B cell (primary cell): ENCODE measurements around the gene SCFD2. TPM values are rescaled to one million over a fixed set of nuclear protein-coding genes. Genes with fewer than 3 reads are reported as not detected.
A peak's percentile ranks its signal among the peaks of the same experiment; 100 is the strongest.

Experiments
- ATAC-seq: fragments of 200-7000 bp; cut with Tn5 transposase; one replicate; pipeline ENCODE4 v1.10.0; 2021; ENCODE audit warnings: low read depth, mild to moderate bottlenecking, moderate number of reproducible peaks, moderate library complexity
- CTCF ChIA-PET: fragments of 350-600 bp; sonication (Branson Sonifier 250); formaldehyde crosslinking; loops from one replicate; lab custom pipeline; 2021; ENCODE audit warnings: antibody characterized with exemption, inconsistent platforms; lab: Charles Lee
- POLR2A ChIA-PET: fragments of 350-600 bp; sonication (Branson Sonifier 250); formaldehyde crosslinking; loops from one replicate; lab custom pipeline; 2021; ENCODE audit warnings: antibody characterized with exemption; lab: Charles Lee
- DNase-seq: peaks from one replicate; pipeline ENCODE4 v3.0.0; 2013
- H2AFZ ChIP-seq: 2 replicates; pipeline ENCODE4 v1.6.1; 2012; ENCODE audit warnings: mild to moderate bottlenecking, low read depth, low read length; ENCODE audit not compliant: insufficient read depth, poor library complexity, severe bottlenecking
- H3K27ac ChIP-seq, 2 donors: 1 replicate in 1 of 2; 2 replicates in 1 of 2; pipeline ENCODE4 v1.5.1; 2012 to 2013; ENCODE audit warnings: low read length in 2 of 2, mild to moderate bottlenecking in 2 of 2, moderate library complexity in 1 of 2
- H3K27me3 ChIP-seq, 4 experiments: fragments of 200-600 bp in 1 of 4; sonication (generic) in 1 of 4; replicated peaks in 1 of 4; 1 replicate in 2 of 4; 2 replicates in 2 of 4; pipeline versions ENCODE4 v1.6.1 to v1.7.0; 2013 to 2016; ENCODE audit warnings: low read length in 3 of 4, mild to moderate bottlenecking in 2 of 4, mixed read lengths in 1 of 4, moderate library complexity in 1 of 4; ENCODE audit not compliant: insufficient read depth in 4 of 4, control insufficient read depth in 3 of 4; ENCODE audit errors: control extremely low read depth in 1 of 4
- H3K36me3 ChIP-seq, 2 experiments: replicated peaks in 1 of 2; 1 replicate in 1 of 2; 2 replicates in 1 of 2; pipeline versions ENCODE4 v1.6.1 to v1.7.1; 2013; ENCODE audit warnings: low read length in 1 of 2; ENCODE audit not compliant: insufficient read depth in 2 of 2, control insufficient read depth in 1 of 2; ENCODE audit errors: control extremely low read depth in 1 of 2, extremely low read depth in 1 of 2
- H3K4me1 ChIP-seq, 2 donors: fragments of 200-600 bp in 1 of 2; sonication (generic) in 1 of 2; 1 replicate in 1 of 2; 2 replicates in 1 of 2; pipeline versions ENCODE4 v1.5.1 to v1.6.1; 2013 to 2017; ENCODE audit warnings: low read length in 2 of 2; ENCODE audit not compliant: control insufficient read depth in 2 of 2, insufficient read depth in 2 of 2
- H3K4me2 ChIP-seq: replicated peaks from 2 replicates; pipeline ENCODE3; 2012; ENCODE audit warnings: mild to moderate bottlenecking, low read depth, low read length; ENCODE audit not compliant: poor library complexity, severe bottlenecking
- H3K4me3 ChIP-seq, 5 experiments: fragments of 200-600 bp in 1 of 5; sonication (generic) in 1 of 5; 1 replicate in 3 of 5; 2 replicates in 2 of 5; pipeline versions ENCODE4 v1.5.1 to v1.7.0; 2011 to 2016; ENCODE audit warnings: low read length in 4 of 5, mild to moderate bottlenecking in 4 of 5, low read depth in 2 of 5, control low read depth in 1 of 5, moderate library complexity in 1 of 5; ENCODE audit not compliant: insufficient read depth in 1 of 5; ENCODE audit errors: control extremely low read depth in 1 of 5, extremely low read depth in 1 of 5
- H3K79me2 ChIP-seq: fragments of 200-600 bp; sonication (generic); one replicate; pipeline ENCODE4 v1.6.0; 2016; ENCODE audit warnings: low read length; ENCODE audit not compliant: control insufficient read depth, insufficient read depth
- H3K9ac ChIP-seq: fragments of 200-600 bp; sonication (generic); 2 replicates; pipeline ENCODE4 v1.6.1; 2017; ENCODE audit warnings: mild to moderate bottlenecking, low read length, moderate library complexity
- H3K9me3 ChIP-seq, 3 donors: one replicate each; pipeline versions ENCODE4 v1.6.1 to v1.7.1; 2013; ENCODE audit warnings: low read length in 2 of 3; ENCODE audit not compliant: control insufficient read depth in 2 of 3, insufficient read depth in 1 of 3; ENCODE audit errors: control extremely low read depth in 1 of 3
- H4K20me1 ChIP-seq: 2 replicates; pipeline ENCODE4 v1.6.0; 2012; ENCODE audit warnings: mild to moderate bottlenecking, low read length; ENCODE audit not compliant: insufficient read depth, control insufficient read depth, poor library complexity, severe bottlenecking
- H3K27ac Mint-ChIP-seq: one replicate; pipeline ENCODE4 v1.8.0; 2021; ENCODE audit warnings: mixed read lengths
- H3K27me3 Mint-ChIP-seq: one replicate; pipeline ENCODE4 v1.8.0; 2021; ENCODE audit warnings: mixed read lengths
- H3K4me1 Mint-ChIP-seq: one replicate; pipeline ENCODE4 v1.8.0; 2021; ENCODE audit warnings: mixed read lengths
- H3K4me3 Mint-ChIP-seq: one replicate; pipeline ENCODE4 v1.8.0; 2021; ENCODE audit warnings: mixed read lengths
- H3K9me3 Mint-ChIP-seq: one replicate; pipeline ENCODE4 v1.8.0; 2022; ENCODE audit warnings: mixed read lengths; ENCODE audit not compliant: insufficient read depth
- EZH2 ChIP-seq: IDR thresholded peaks from 2 replicates; pipeline ENCODE4 v1.6.1; 2012; ENCODE audit warnings: borderline replicate concordance, low read depth, mild to moderate bottlenecking, moderate library complexity, low read length; ENCODE audit not compliant: insufficient read depth, poor library complexity, severe bottlenecking
- WGBS: methylation state at CpG from one replicate; pipeline ENCODE4 v1.1.5; 2013; ENCODE audit warnings: missing lambda C conversion rate; ENCODE audit not compliant: insufficient coverage; 5-methylcytosine and 5-hydroxymethylcytosine counted together
- intact Hi-C: fragments of 100-400 bp; cut with micrococcal nuclease; formaldehyde crosslinking; loops from one replicate; pipeline ENCODE4 v1.10.0; 2022
- polyA plus RNA-seq: library from polyadenylated mRNA; depleted of rRNA; stranded (reverse); fragments of >200 nt; gene quantifications from 2 replicates; pipeline ENCODE4 v1.2.3, GENCODE V29; 2012
- total RNA-seq, 2 donors: library from RNA; stranded (reverse); fragments of 120-200 nt in 1 of 2; gene quantifications; 1 replicate in 1 of 2; 2 replicates in 1 of 2; pipeline versions ENCODE4 v1.2.3 to v1.2.4, GENCODE V29; 2013 to 2022
- TF ChIP-seq, protein P1 (sequence below): fragments of 200-600 bp; IDR thresholded peaks from one replicate; pipeline ENCODE4 v1.8.0; 2022; ENCODE audit warnings: antibody characterized with exemption, mild to moderate bottlenecking

The SCFD2 gene
- total and polyA plus RNA-seq, 2 donors (not counting 1 experiment from before 2014, with no cell fraction given) = 12.8 to 20.4 TPM

- CTCF ChIA-PET = interaction anchor here (0.7 to 2.4 kb wide), 2 partner anchors 29 to 1220 kb away, joined by 4 to 7 read pairs; no protein-coding TSS in a partner anchor
- Histone ChIP-seq H3K9me3 (no peaks in the 10 kb centered on the region), H3K9ac (no peak overlapping the region), H3K27me3 (no peaks in the 10 kb centered on the region), H3K36me3 (no peaks in the 10 kb centered on the region), H3K4me1 (peaks cover 3 to 6% of the 10 kb centered on the region in 2 donors), H3K4me3 (no peak overlapping the region), H3K4me2 (no peak overlapping the region), H3K79me2 (no peaks in the 10 kb centered on the region), H4K20me1 (no peaks in the 10 kb centered on the region), H3K27ac (no peak overlapping the region), H2AFZ (no peak overlapping the region)
- no peak for DNase-seq
- no peak overlapping the region for H3K27ac Mint-ChIP-seq
- ATAC-seq = no peak
- no peaks in the 10 kb centered on the region for H3K27me3 Mint-ChIP-seq
- POLR2A ChIA-PET = no interaction called here
- H3K4me1 Mint-ChIP-seq = peaks cover 14% of the 10 kb centered on the region
- no peaks in the 10 kb centered on the region for H3K9me3 Mint-ChIP-seq
- intact Hi-C loops = no loop called here
- TF ChIP-seq, protein P1, sequence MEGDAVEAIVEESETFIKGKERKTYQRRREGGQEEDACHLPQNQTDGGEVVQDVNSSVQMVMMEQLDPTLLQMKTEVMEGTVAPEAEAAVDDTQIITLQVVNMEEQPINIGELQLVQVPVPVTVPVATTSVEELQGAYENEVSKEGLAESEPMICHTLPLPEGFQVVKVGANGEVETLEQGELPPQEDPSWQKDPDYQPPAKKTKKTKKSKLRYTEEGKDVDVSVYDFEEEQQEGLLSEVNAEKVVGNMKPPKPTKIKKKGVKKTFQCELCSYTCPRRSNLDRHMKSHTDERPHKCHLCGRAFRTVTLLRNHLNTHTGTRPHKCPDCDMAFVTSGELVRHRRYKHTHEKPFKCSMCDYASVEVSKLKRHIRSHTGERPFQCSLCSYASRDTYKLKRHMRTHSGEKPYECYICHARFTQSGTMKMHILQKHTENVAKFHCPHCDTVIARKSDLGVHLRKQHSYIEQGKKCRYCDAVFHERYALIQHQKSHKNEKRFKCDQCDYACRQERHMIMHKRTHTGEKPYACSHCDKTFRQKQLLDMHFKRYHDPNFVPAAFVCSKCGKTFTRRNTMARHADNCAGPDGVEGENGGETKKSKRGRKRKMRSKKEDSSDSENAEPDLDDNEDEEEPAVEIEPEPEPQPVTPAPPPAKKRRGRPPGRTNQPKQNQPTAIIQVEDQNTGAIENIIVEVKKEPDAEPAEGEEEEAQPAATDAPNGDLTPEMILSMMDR = no peak
- no peak for TF ChIP-seq EZH2
- no peak overlapping the region for H3K4me3 Mint-ChIP-seq
- 100% methylated on average over 2 of the region's 5 CpGs for WGBS
These were observed 351.7 kb downstream of the SCFD2 start for GRCh38 chr4:53013873-53014775.

GRCh38 chr4:53012738-53013137 is 353.1 kb downstream of the SCFD2 start:
- Histone ChIP-seq H3K79me2 (no peaks in the 10 kb centered on the region), H3K4me1 (peaks cover 3 to 6% of the 10 kb centered on the region in 2 donors), H3K27me3 (no peaks in the 10 kb centered on the region), H3K9me3 (no peaks in the 10 kb centered on the region), H2AFZ (no peak overlapping the region), H3K9ac (peak overlapping the region; percentile 30), H3K36me3 (no peaks in the 10 kb centered on the region), H3K4me2 (peak overlapping the region; percentile 9), H3K27ac (no peak overlapping the region), H3K4me3 (no peak overlapping the region), H4K20me1 (no peaks in the 10 kb centered on the region)
- H3K4me3 Mint-ChIP-seq = peak overlapping the region; percentile 24
- ATAC-seq = no peak
- TF ChIP-seq EZH2 = no peak
- TF ChIP-seq, protein P1 = no peak
- ChIA-PET POLR2A (no interaction called here), CTCF (interaction anchor here (0.6 kb wide), 1 partner anchor 97 kb away, joined by 3 read pairs; no protein-coding TSS in a partner anchor)
- intact Hi-C loops = no loop called here
- no peak overlapping the region for H3K27ac Mint-ChIP-seq
- peaks cover under 1% of the 10 kb centered on the region for H3K9me3 Mint-ChIP-seq
- 0% methylated on average over 1 of the region's 1 CpG for WGBS
- H3K27me3 Mint-ChIP-seq = no peaks in the 10 kb centered on the region
- peaks cover 14% of the 10 kb centered on the region for H3K4me1 Mint-ChIP-seq
- no peak for DNase-seq
